Kidney (tissue), 14 donors: ENCODE measurements around the gene PIAS2. TPM values are rescaled to one million over a fixed set of nuclear protein-coding genes. Genes with fewer than 3 reads are reported as not detected.

ENCODE experiments used
- DNase-seq, 5 donors: peaks; one replicate each; pipeline ENCODE4 v3.0.0-alpha.2; 2013 to 2020
- FAIRE-seq: peaks from 2 replicates; lab custom pipeline; 2012; peaks lifted over from hg19 to GRCh38; lab: Jason Lieb, UNC
- H3K27ac ChIP-seq, 2 donors: one replicate each; pipeline ENCODE4 v1.7.0; 2013; ENCODE audit warnings: low read depth in 2 of 2, low read length in 2 of 2, inconsistent platforms in 1 of 2
- H3K27me3 ChIP-seq: one replicate; pipeline ENCODE4 v1.7.1; 2013; ENCODE audit warnings: low read length, inconsistent platforms; ENCODE audit not compliant: control insufficient read depth, insufficient read depth
- H3K36me3 ChIP-seq, 3 donors: one replicate each; pipeline versions ENCODE4 v1.7.0 to v1.7.1; 2013; ENCODE audit warnings: low read length in 3 of 3, control low read depth in 1 of 3, inconsistent platforms in 1 of 3; ENCODE audit not compliant: insufficient read depth in 3 of 3, control insufficient read depth in 2 of 3
- H3K4me1 ChIP-seq, 3 donors: one replicate each; pipeline versions ENCODE4 v1.7.0 to v1.7.1; 2013; ENCODE audit warnings: low read length in 3 of 3, inconsistent platforms in 1 of 3, low read depth in 1 of 3; ENCODE audit not compliant: control insufficient read depth in 2 of 3, insufficient read depth in 2 of 3
- H3K4me3 ChIP-seq, 3 donors: one replicate each; pipeline versions ENCODE4 v1.7.0 to v1.8.1; 2013; ENCODE audit warnings: low read length in 3 of 3, control low read depth in 1 of 3, inconsistent platforms in 1 of 3
- H3K9ac ChIP-seq, 3 donors: one replicate each; pipeline versions ENCODE4 v1.7.0 to v1.7.1; 2013; ENCODE audit warnings: low read length in 3 of 3, control low read depth in 1 of 3, inconsistent platforms in 1 of 3
- H3K9me3 ChIP-seq, 3 donors: one replicate each; pipeline versions ENCODE4 v1.7.0 to v1.7.1; 2013; ENCODE audit warnings: low read length in 3 of 3, control low read depth in 1 of 3, inconsistent platforms in 1 of 3; ENCODE audit not compliant: control insufficient read depth in 2 of 3, insufficient read depth in 1 of 3
- CTCF ChIP-seq: IDR thresholded peaks from 3 replicates; pipeline ENCODE4 v1.5.1; 2012; ENCODE audit warnings: mild to moderate bottlenecking, moderate library complexity, borderline replicate concordance; ENCODE audit not compliant: insufficient read depth; ENCODE audit errors: extremely low read depth
- intact Hi-C: fragments of 100-400 bp; cut with DNase I; formaldehyde crosslinking; loops from one replicate; pipeline ENCODE4 v1.11.1; 2022
- polyA plus RNA-seq: library from polyadenylated mRNA; stranded (reverse); fragments of 350-450 nt; fragmentation: Illumina TruSeq; extraction: RNeasy Lipid Tissue Mini Kit (QIAGEN cat#74804); gene quantifications from one replicate; pipeline ENCODE4 v1.2.3, GENCODE V29; 2014; ENCODE audit warnings: low read depth, low replicate concordance; ENCODE audit not compliant: insufficient read depth
- total RNA-seq: library from RNA; stranded (reverse); fragmentation: NEBNext Ultra II Directional; extraction: Animal tissue kit (Norgen Biotek cat#: 25700); gene quantifications from one replicate; pipeline ENCODE4 v1.2.1, GENCODE V29; 2021
- donor health status: control.
- donor health status: control.
- donor health status: control.
- donor health status: control.
- donor health status: control.
- donor health status: DM: yes; HTN: yes; CAD: no.
- donor health status: Normal renal cell carcinoma (clear cell type).

Gene PIAS2
- total and polyA plus RNA-seq, 2 donors from 2014 or later: 9.9 to 41.2 TPM

- intact Hi-C loops: no loop called here
- H3K4me3 ChIP-seq: peak overlapping the region in 1 of 3 donors; percentile 18
- no peak overlapping the region for H3K9ac ChIP-seq
- H3K27me3 ChIP-seq: peaks cover 15% of the 10 kb centered on the region
- no peak overlapping the region for H3K27ac ChIP-seq
- no peak for TF ChIP-seq CTCF
- no peaks in the 10 kb centered on the region for H3K9me3 ChIP-seq
- no peaks in the 10 kb centered on the region for H3K4me1 ChIP-seq
- no peaks in the 10 kb centered on the region for H3K36me3 ChIP-seq
- FAIRE-seq (no peak), DNase-seq (peak in 4 of 5 donors; percentile 18 to 47 (median 30))
Measured at GRCh38 chr18:46756025-46756558, 161.2 kb downstream of the PIAS2 start.

GRCh38 chr18:46755315-46756024 lies 161.8 kb downstream of the PIAS2 start:
- Histone ChIP-seq H3K4me3 (peak overlapping the region in 1 of 3 donors; percentile 18), H3K4me1 (no peaks in the 10 kb centered on the region), H3K27ac (no peak overlapping the region), H3K9me3 (no peaks in the 10 kb centered on the region), H3K9ac (no peak overlapping the region), H3K27me3 (peaks cover 15% of the 10 kb centered on the region), H3K36me3 (no peaks in the 10 kb centered on the region)
- DNase-seq: peak in 2 of 5 donors; percentile 9 to 24
- TF ChIP-seq CTCF: no peak
- intact Hi-C loops: no loop called here
- no peak for FAIRE-seq

- TF ChIP-seq CTCF: no peak
- FAIRE-seq: no peak
- Histone ChIP-seq H3K27ac (no peak overlapping the region), H3K27me3 (peaks cover 15% of the 10 kb centered on the region), H3K9me3 (no peaks in the 10 kb centered on the region), H3K4me1 (no peaks in the 10 kb centered on the region), H3K4me3 (no peak overlapping the region), H3K36me3 (no peaks in the 10 kb centered on the region), H3K9ac (no peak overlapping the region)
- intact Hi-C loops: no loop called here
- DNase-seq: peak in 4 of 5 donors; percentile 56 to 70 (median 62)
Measured at GRCh38 chr18:46754661-46755292, 162.5 kb downstream of the PIAS2 start.
